Loucy (cell line): Measurements from ENCODE around the gene CKM.
"Not testable (repeated sequence)": the region's sequence is repeated elsewhere in the genome, so short reads cannot be mapped to it uniquely, and the experiment has no call there.

Source experiments
- H2AFZ ChIP-seq: fragments of 200-600 bp; sonication (generic); 2 replicates; pipeline ENCODE4 v1.6.0; 2016; ENCODE audit warnings: antibody characterized with exemption, mild to moderate bottlenecking, low read length, moderate library complexity
- H3F3A ChIP-seq: fragments of 200-600 bp; 2 replicates; pipeline ENCODE4 v1.6.0; 2016; ENCODE audit warnings: antibody characterized with exemption, low read depth, mild to moderate bottlenecking
- H3K27me3 ChIP-seq: fragments of 200-600 bp; sonication (generic); 2 replicates; pipeline ENCODE4 v1.6.1; 2014; ENCODE audit warnings: low read length, mild to moderate bottlenecking; ENCODE audit not compliant: insufficient read depth, poor library complexity, severe bottlenecking
- H3K36me3 ChIP-seq: fragments of 200-600 bp; sonication (generic); 2 replicates; pipeline ENCODE4 v1.6.1; 2016; ENCODE audit warnings: low read length; ENCODE audit not compliant: insufficient read depth
- H3K4me1 ChIP-seq: fragments of 200-600 bp; sonication (generic); 2 replicates; pipeline ENCODE4 v1.5.1; 2014; ENCODE audit warnings: low read length, mild to moderate bottlenecking; ENCODE audit not compliant: insufficient read depth, poor library complexity, severe bottlenecking
- H3K4me2 ChIP-seq: fragments of 200-600 bp; sonication (generic); 2 replicates; pipeline ENCODE4 v1.6.0; 2014; ENCODE audit warnings: antibody characterized with exemption, low read length, low read depth, mild to moderate bottlenecking; ENCODE audit not compliant: poor library complexity, severe bottlenecking
- H3K4me3 ChIP-seq: fragments of 200-600 bp; sonication (generic); 2 replicates; pipeline ENCODE4 v1.5.1; 2014; ENCODE audit warnings: low read length, mild to moderate bottlenecking, mixed read lengths; ENCODE audit not compliant: poor library complexity, severe bottlenecking
- H3K79me2 ChIP-seq: fragments of 200-600 bp; sonication (generic); 2 replicates; pipeline ENCODE4 v1.6.1; 2014; ENCODE audit warnings: low read length; ENCODE audit not compliant: insufficient read depth
- H3K9ac ChIP-seq: fragments of 200-600 bp; sonication (generic); 2 replicates; pipeline ENCODE4 v1.6.0; 2014; ENCODE audit warnings: mild to moderate bottlenecking, low read depth, low read length, moderate library complexity; ENCODE audit not compliant: poor library complexity, severe bottlenecking
- H3K9me2 ChIP-seq: fragments of 200-600 bp; sonication (generic); replicated peaks from 2 replicates; pipeline ENCODE4 v1.6.1; 2016; ENCODE audit warnings: low read depth, low read length, mixed read lengths
- H3K9me3 ChIP-seq: fragments of 200-600 bp; sonication (generic); 2 replicates; pipeline ENCODE4 v1.6.1; 2014; ENCODE audit warnings: mild to moderate bottlenecking, antibody characterized with exemption, low read length, low read depth; ENCODE audit not compliant: insufficient read depth
- H4K20me1 ChIP-seq: fragments of 200-600 bp; sonication (generic); 2 replicates; pipeline ENCODE4 v1.6.0; 2014; ENCODE audit warnings: antibody characterized with exemption, low read length, mild to moderate bottlenecking; ENCODE audit not compliant: insufficient read depth, poor library complexity, severe bottlenecking
- CTCF ChIP-seq: fragments of 200-600 bp; sonication (generic); conservative IDR thresholded peaks from 2 replicates; pipeline ENCODE4 v1.5.1; 2014; ENCODE audit warnings: mild to moderate bottlenecking, antibody characterized with exemption, low read length
- EZH2phosphoT487 ChIP-seq: fragments of 200-600 bp; IDR thresholded peaks from 2 replicates; pipeline ENCODE4 v1.6.1; 2018; ENCODE audit warnings: antibody characterized with exemption, mild to moderate bottlenecking, moderate library complexity, borderline replicate concordance

Gene CKM

GRCh38 chr19:45315304-45315703 is 7.4 kb downstream of the CKM start:
- H3K9ac ChIP-seq: no peak overlapping the region
- no peak overlapping the region for H3K4me3 ChIP-seq
- TF ChIP-seq CTCF (no peak), EZH2phosphoT487 (no peak)
- H3K36me3 ChIP-seq: no peaks in the 10 kb centered on the region
- H3K4me2 ChIP-seq: no peak overlapping the region
- H4K20me1 ChIP-seq: no peaks in the 10 kb centered on the region
- H3F3A ChIP-seq: no peaks in the 10 kb centered on the region
- H3K4me1 ChIP-seq: peaks cover 5% of the 10 kb centered on the region
- no peaks in the 10 kb centered on the region for H3K9me2 ChIP-seq
- no peaks in the 10 kb centered on the region for H3K79me2 ChIP-seq
- no peaks in the 10 kb centered on the region for H3K9me3 ChIP-seq
- no peaks in the 10 kb centered on the region for H3K27me3 ChIP-seq
- no peak overlapping the region for H2AFZ ChIP-seq

GRCh38 chr19:45314708-45315245 is 7.9 kb downstream of the CKM start:
- H3K4me3 ChIP-seq: no peak overlapping the region
- H3K4me1 ChIP-seq: peaks cover 5% of the 10 kb centered on the region
- no peak overlapping the region for H3K9ac ChIP-seq
- no peak overlapping the region for H3K4me2 ChIP-seq
- no peaks in the 10 kb centered on the region for H3K27me3 ChIP-seq
- no peaks in the 10 kb centered on the region for H3K79me2 ChIP-seq
- no peaks in the 10 kb centered on the region for H3K9me3 ChIP-seq
- no peaks in the 10 kb centered on the region for H4K20me1 ChIP-seq
- H3K9me2 ChIP-seq: no peaks in the 10 kb centered on the region
- TF ChIP-seq CTCF: no peak
- no peak for TF ChIP-seq EZH2phosphoT487
- no peak overlapping the region for H2AFZ ChIP-seq
- no peaks in the 10 kb centered on the region for H3F3A ChIP-seq
- no peaks in the 10 kb centered on the region for H3K36me3 ChIP-seq

DNA sequence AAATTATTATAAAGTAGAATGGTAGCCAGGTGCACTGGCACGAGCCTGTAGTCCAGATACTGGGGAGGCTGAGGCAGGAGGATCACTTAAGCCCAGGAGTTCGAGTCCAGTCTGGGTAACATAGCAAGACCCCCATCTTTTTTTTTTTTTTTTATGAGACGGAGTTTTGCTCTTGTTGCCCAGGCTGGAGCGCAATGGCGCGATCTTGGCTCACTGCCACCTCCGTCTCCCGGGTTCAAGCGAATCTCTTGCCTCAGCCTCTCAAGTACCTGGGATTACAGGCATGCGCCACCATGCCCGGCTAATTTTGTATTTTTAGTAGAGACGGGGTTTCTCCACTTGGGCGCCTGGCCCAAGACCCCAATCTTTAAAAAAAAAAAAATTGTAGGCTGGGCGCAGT is 10.4 kb downstream of the CKM start:
- H3K27me3 ChIP-seq, H2AFZ ChIP-seq: not testable (repeated sequence)

GRCh38 chr19:45311621-45312020 is 11.1 kb downstream of the CKM start:
- H3K4me2 ChIP-seq: no peak overlapping the region
- no peaks in the 10 kb centered on the region for H3F3A ChIP-seq
- peaks cover 5% of the 10 kb centered on the region for H3K4me1 ChIP-seq
- no peaks in the 10 kb centered on the region for H4K20me1 ChIP-seq
- H3K79me2 ChIP-seq: no peaks in the 10 kb centered on the region
- H3K9ac ChIP-seq: no peak overlapping the region
- no peaks in the 10 kb centered on the region for H3K9me3 ChIP-seq
- H3K4me3 ChIP-seq: no peak overlapping the region
- H3K9me2 ChIP-seq: no peaks in the 10 kb centered on the region
- H2AFZ ChIP-seq: no peak overlapping the region; the same call in 1 of the 2 replicates
- H3K27me3 ChIP-seq: no peaks in the 10 kb centered on the region
- TF ChIP-seq EZH2phosphoT487 (no peak), CTCF (no peak)
- no peaks in the 10 kb centered on the region for H3K36me3 ChIP-seq

More for the DNA sequence above, 10.4 kb downstream of the CKM start:
- not testable (repeated sequence) for H3K9ac ChIP-seq, H3K9me3 ChIP-seq, H3K36me3 ChIP-seq, H3F3A ChIP-seq, H3K4me3 ChIP-seq, H4K20me1 ChIP-seq, H3K9me2 ChIP-seq, H3K4me1 ChIP-seq, H3K79me2 ChIP-seq, H3K4me2 ChIP-seq

DNA sequence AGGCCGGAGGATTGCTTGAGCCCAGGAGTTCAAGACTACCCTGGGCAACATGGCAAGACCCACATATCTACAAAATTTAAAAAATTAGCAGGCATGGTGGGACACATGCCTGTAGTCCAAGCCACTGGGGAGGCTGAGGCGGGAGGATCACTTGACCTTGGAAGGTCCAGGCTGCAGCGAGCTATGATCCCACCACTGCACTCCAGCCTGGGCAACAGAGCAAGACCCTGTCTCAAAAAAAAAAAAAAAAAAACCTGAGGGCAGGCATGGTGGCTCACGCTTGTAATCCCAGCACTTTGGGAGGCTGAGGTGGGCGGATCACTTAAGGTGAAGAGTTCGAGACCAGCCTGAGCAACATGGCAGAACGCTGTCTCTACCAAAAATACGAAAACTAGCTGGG is 13.4 kb downstream of the CKM start:
- not testable (repeated sequence) for H3K4me3 ChIP-seq, H3F3A ChIP-seq, H4K20me1 ChIP-seq, H3K79me2 ChIP-seq, H2AFZ ChIP-seq, H3K9me3 ChIP-seq, H3K9ac ChIP-seq, H3K9me2 ChIP-seq, H3K36me3 ChIP-seq, H3K27me3 ChIP-seq, H3K4me1 ChIP-seq, H3K4me2 ChIP-seq
